Keratinocyte (primary cell): ENCODE measurements around the gene GID4. TPM values are rescaled to one million over a fixed set of nuclear protein-coding genes. Genes with fewer than 3 reads are reported as not detected.

Source experiments
- DNase-seq: peaks from one replicate; pipeline ENCODE4 v3.0.0-alpha.2; 2011; ENCODE audit warnings: low read depth, missing footprints, low spot score
- FAIRE-seq: peaks from 2 replicates; lab custom pipeline; 2011; peaks lifted over from hg19 to GRCh38; lab: Jason Lieb, UNC
- H2AFZ ChIP-seq: 2 replicates; pipeline ENCODE4 v1.6.0; 2012; ENCODE audit warnings: low read length, control low read depth, inconsistent platforms; ENCODE audit not compliant: control insufficient read depth
- H3K27ac ChIP-seq: 2 replicates; pipeline ENCODE4 v1.5.1; 2011; ENCODE audit warnings: low read length; ENCODE audit not compliant: control insufficient read depth, insufficient read depth
- H3K27me3 ChIP-seq: 3 replicates; pipeline ENCODE4 v1.6.0; 2011; ENCODE audit warnings: low read length; ENCODE audit not compliant: control insufficient read depth, insufficient read depth; ENCODE audit errors: extremely low read depth
- H3K36me3 ChIP-seq, 2 experiments: 2 replicates in 1 of 2; 3 replicates in 1 of 2; pipeline ENCODE4 v1.5.1; 2011; ENCODE audit warnings: low read length in 2 of 2, mild to moderate bottlenecking in 1 of 2; ENCODE audit not compliant: control insufficient read depth in 2 of 2, insufficient read depth in 2 of 2; ENCODE audit errors: extremely low read depth in 1 of 2
- H3K4me1 ChIP-seq: 3 replicates; pipeline ENCODE4 v1.5.1; 2011; ENCODE audit warnings: low read length; ENCODE audit not compliant: control insufficient read depth, insufficient read depth; ENCODE audit errors: extremely low read depth
- H3K4me2 ChIP-seq: 3 replicates; pipeline ENCODE4 v1.6.0; 2011; ENCODE audit warnings: low read depth, low read length; ENCODE audit not compliant: control insufficient read depth, insufficient read depth; ENCODE audit errors: extremely low read depth
- H3K4me3 ChIP-seq, 3 experiments: fragments of 200-600 bp in 1 of 3; sonication (generic) in 1 of 3; 2 replicates in 2 of 3; 3 replicates in 1 of 3; pipeline ENCODE4 v1.5.1; 2011 to 2016; ENCODE audit warnings: low read length in 3 of 3, mild to moderate bottlenecking in 3 of 3, control low read depth in 2 of 3, inconsistent platforms in 1 of 3, low read depth in 1 of 3, mixed read lengths in 1 of 3, mixed run types in 1 of 3, moderate library complexity in 1 of 3; ENCODE audit not compliant: control insufficient read depth in 2 of 3, insufficient read depth in 2 of 3; ENCODE audit errors: extremely low read depth in 1 of 3
- H3K79me2 ChIP-seq: 2 replicates; pipeline ENCODE4 v1.6.0; 2012; ENCODE audit warnings: low read length; ENCODE audit not compliant: control insufficient read depth, insufficient read depth
- H3K9ac ChIP-seq: 3 replicates; pipeline ENCODE4 v1.6.0; 2011; ENCODE audit warnings: low read length; ENCODE audit not compliant: control insufficient read depth, insufficient read depth; ENCODE audit errors: extremely low read depth
- H3K9me1 ChIP-seq: 3 replicates; pipeline ENCODE4 v1.6.0; 2011; ENCODE audit warnings: low read length; ENCODE audit not compliant: control insufficient read depth, insufficient read depth; ENCODE audit errors: extremely low read depth
- H3K9me3 ChIP-seq: 2 replicates; pipeline ENCODE4 v1.5.1; 2012; ENCODE audit warnings: low read depth, low read length; ENCODE audit not compliant: control insufficient read depth
- H4K20me1 ChIP-seq: 3 replicates; pipeline ENCODE4 v1.6.0; 2011; ENCODE audit warnings: low read length; ENCODE audit not compliant: control insufficient read depth, insufficient read depth; ENCODE audit errors: extremely low read depth
- CTCF ChIP-seq, 3 experiments: IDR thresholded peaks in 1 of 3; conservative IDR thresholded peaks in 1 of 3; optimal IDR thresholded peaks in 1 of 3; 2 replicates in 2 of 3; 3 replicates in 1 of 3; pipeline versions ENCODE3 to v1.5.1; 2011; ENCODE audit warnings: low read length in 3 of 3, mild to moderate bottlenecking in 3 of 3, moderate library complexity in 2 of 3, control low read depth in 1 of 3, inconsistent platforms in 1 of 3; ENCODE audit not compliant: insufficient read depth in 2 of 3; ENCODE audit errors: extremely low read depth in 1 of 3
- EZH2 ChIP-seq: IDR thresholded peaks from one replicate; pipeline ENCODE4 v1.6.1; 2012; ENCODE audit warnings: inconsistent platforms, mild to moderate bottlenecking, low read length, moderate library complexity
- dilution Hi-C: fragments of 300-500 bp; cut with MboI; formaldehyde crosslinking; loops from one replicate; pipeline ENCODE4 v1.7.0; 2020; ENCODE audit warnings: low sequenced_read_pairs; ENCODE audit not compliant: extremely low pct_ligation_motif_present
- polyA plus RNA-seq, 5 experiments: library from polyadenylated mRNA; depleted of rRNA in 3 of 5; stranded (reverse) in 3 of 5; stranded (forward) in 1 of 5; unstranded in 1 of 5; fragments of >200 nt; gene quantifications; 1 replicate in 1 of 5; 2 replicates in 3 of 5; 3 replicates in 1 of 5; pipeline versions ENCODE4 v1.2.1 to v1.2.3, GENCODE V29; 2011 to 2012; ENCODE audit warnings: missing spikeins in 2 of 5, low read depth in 1 of 5, low replicate concordance in 1 of 5

The GID4 gene
- polyA plus RNA-seq, 1 donor (not counting 4 experiments of a cell fraction or from before 2014, with no cell fraction given) = 16.8 TPM

GRCh38 chr17:18004345-18004744, 34.9 kb upstream of the GID4 start:
- DNase-seq (no peak), FAIRE-seq (no peak)
- dilution Hi-C loops = no loop called here
- Histone ChIP-seq H3K4me1 (peaks cover 12% of the 10 kb centered on the region), H2AFZ (no peak overlapping the region), H3K4me3 (no peak overlapping the region), H3K79me2 (no peaks in the 10 kb centered on the region), H3K9ac (no peak overlapping the region), H4K20me1 (no peaks in the 10 kb centered on the region), H3K27me3 (no peaks in the 10 kb centered on the region), H3K27ac (no peak overlapping the region), H3K4me2 (no peak overlapping the region), H3K9me3 (no peaks in the 10 kb centered on the region), H3K9me1 (no peaks in the 10 kb centered on the region), H3K36me3 (peaks cover 0 to 6% of the 10 kb centered on the region in 2 experiments)
- TF ChIP-seq CTCF (optimal IDR thresholded peaks at IDR 0.05 in 1 of 3, IDR thresholded peaks at IDR 0.05 in 1 of 3, conservative IDR thresholded peaks at IDR 0.05 in 1 of 3; ENCODE audit: extremely low read depth in 1 of 3, insufficient read depth in 2 of 3, low read length in 3 of 3) (no peak), EZH2 (no peak)

GRCh38 chr17:18004884-18005305, 34.3 kb upstream of the GID4 start:
- TF ChIP-seq EZH2 (no peak), CTCF (optimal IDR thresholded peaks at IDR 0.05 in 1 of 3, IDR thresholded peaks at IDR 0.05 in 1 of 3, conservative IDR thresholded peaks at IDR 0.05 in 1 of 3; ENCODE audit: extremely low read depth in 1 of 3, insufficient read depth in 2 of 3, low read length in 3 of 3) (peak; percentile 46 to 70 (median 70))
- Histone ChIP-seq H3K9me3 (no peaks in the 10 kb centered on the region), H3K4me2 (no peak overlapping the region), H3K27me3 (no peaks in the 10 kb centered on the region), H3K27ac (no peak overlapping the region), H3K4me1 (peaks cover 12% of the 10 kb centered on the region), H3K79me2 (no peaks in the 10 kb centered on the region), H3K4me3 (no peak overlapping the region), H4K20me1 (no peaks in the 10 kb centered on the region), H3K36me3 (peaks cover 0 to 6% of the 10 kb centered on the region in 2 experiments), H3K9ac (no peak overlapping the region), H2AFZ (no peak overlapping the region), H3K9me1 (no peaks in the 10 kb centered on the region)
- DNase-seq = no peak
- peak; percentile 17 for FAIRE-seq
- dilution Hi-C loops = no loop called here
